ENCODE results near the gene MYOF.

GRCh38 chr10:93386631-93387369 lies 95.3 kb downstream of the MYOF start:
- TF ChIP-seq POLR2AphosphoS5 (IDR thresholded peaks at IDR 0.05) = no peak
- TF ChIP-seq POLR2A (IDR thresholded peaks at IDR 0.05) = no peak
